ENCODE measurements around the gene GFPT2.

The GFPT2 gene

DNA sequence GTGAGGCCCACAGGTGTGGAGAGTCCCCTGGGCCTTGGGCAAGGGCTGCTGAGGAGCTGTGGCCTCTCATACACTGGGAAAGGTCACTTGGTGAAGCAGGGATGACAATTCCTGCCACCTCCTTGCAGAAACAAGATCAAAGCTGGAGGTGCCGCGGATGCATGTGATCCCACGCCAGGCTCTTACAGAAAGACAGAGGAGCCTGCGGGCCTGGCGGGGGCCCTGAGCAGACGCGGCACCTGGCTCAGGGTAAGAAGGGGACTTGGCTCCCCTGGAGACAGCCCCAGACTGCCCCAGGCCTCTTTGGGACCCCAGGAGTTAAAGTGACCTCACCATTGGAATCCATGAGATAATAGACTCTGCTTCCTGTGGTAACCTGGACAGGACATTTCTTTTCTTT, 4.8 kb downstream of the GFPT2 start:
- Histone ChIP-seq H3K27me3 (ENCODE audit: insufficient read depth, low read length, poor library complexity) (peaks cover 2% of the 10 kb centered on the region), H3K4me3 (ENCODE audit: low read depth in 1 of 2, low read length in 2 of 2) (no peak overlapping the region), H2AFZ (ENCODE audit: low read depth, low read length) (no peak overlapping the region), H3K79me2 (ENCODE audit: insufficient read depth, low read length) (no peaks in the 10 kb centered on the region), H3K36me3 (ENCODE audit: insufficient read depth, low read length) (no peaks in the 10 kb centered on the region), H3K9me3 (ENCODE audit: insufficient read depth, low read length, severe bottlenecking) (no peaks in the 10 kb centered on the region), H4K20me1 (ENCODE audit: insufficient read depth, low read length) (no peaks in the 10 kb centered on the region), H3K4me1 (ENCODE audit: insufficient read depth, low read length) (no peaks in the 10 kb centered on the region), H3K4me2 (ENCODE audit: insufficient read depth, low read length) (no peak overlapping the region), H3K27ac (ENCODE audit: low read length) (no peak overlapping the region), H3K9ac (ENCODE audit: low read depth, low read length) (no peak overlapping the region)
- ATAC-seq (ENCODE audit: insufficient read depth, low read depth) = no peak
- no peak for TF ChIP-seq EZH2 (IDR thresholded peaks at IDR 0.05; ENCODE audit: borderline replicate concordance, low read depth, low read length, severe bottlenecking)
- TF ChIP-seq, protein P1, sequence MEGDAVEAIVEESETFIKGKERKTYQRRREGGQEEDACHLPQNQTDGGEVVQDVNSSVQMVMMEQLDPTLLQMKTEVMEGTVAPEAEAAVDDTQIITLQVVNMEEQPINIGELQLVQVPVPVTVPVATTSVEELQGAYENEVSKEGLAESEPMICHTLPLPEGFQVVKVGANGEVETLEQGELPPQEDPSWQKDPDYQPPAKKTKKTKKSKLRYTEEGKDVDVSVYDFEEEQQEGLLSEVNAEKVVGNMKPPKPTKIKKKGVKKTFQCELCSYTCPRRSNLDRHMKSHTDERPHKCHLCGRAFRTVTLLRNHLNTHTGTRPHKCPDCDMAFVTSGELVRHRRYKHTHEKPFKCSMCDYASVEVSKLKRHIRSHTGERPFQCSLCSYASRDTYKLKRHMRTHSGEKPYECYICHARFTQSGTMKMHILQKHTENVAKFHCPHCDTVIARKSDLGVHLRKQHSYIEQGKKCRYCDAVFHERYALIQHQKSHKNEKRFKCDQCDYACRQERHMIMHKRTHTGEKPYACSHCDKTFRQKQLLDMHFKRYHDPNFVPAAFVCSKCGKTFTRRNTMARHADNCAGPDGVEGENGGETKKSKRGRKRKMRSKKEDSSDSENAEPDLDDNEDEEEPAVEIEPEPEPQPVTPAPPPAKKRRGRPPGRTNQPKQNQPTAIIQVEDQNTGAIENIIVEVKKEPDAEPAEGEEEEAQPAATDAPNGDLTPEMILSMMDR (IDR thresholded peaks at IDR 0.05; ENCODE audit: borderline replicate concordance, extremely low read depth, low read length, poor library complexity, severe bottlenecking) = no peak
- no peak for DNase-seq

DNA sequence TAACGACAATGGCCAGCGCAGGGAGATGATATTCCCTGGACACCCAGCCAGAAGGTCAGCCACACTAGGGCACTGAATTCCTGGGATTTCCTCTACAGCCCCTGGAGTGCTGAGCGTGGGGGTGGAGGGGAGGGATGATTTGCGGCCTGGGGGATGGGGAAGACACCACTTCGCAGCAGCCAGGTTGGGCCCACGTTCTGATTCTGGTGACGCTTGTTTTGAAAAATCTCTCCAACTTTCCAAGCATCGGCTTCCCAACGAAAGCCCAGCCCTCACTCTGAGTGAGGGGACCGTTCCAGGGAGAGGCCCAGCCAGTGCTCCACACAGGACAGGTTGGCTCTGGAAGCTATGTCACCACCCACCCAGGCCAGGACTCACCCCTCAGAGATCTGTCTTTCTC, 5.4 kb downstream of the GFPT2 start:
- Histone ChIP-seq H3K27ac (ENCODE audit: low read length) (no peak overlapping the region), H3K36me3 (ENCODE audit: insufficient read depth, low read length) (no peaks in the 10 kb centered on the region), H3K27me3 (ENCODE audit: insufficient read depth, low read length, poor library complexity) (peaks cover 6% of the 10 kb centered on the region), H3K79me2 (ENCODE audit: insufficient read depth, low read length) (no peaks in the 10 kb centered on the region), H3K9ac (ENCODE audit: low read depth, low read length) (no peak overlapping the region), H3K4me2 (ENCODE audit: insufficient read depth, low read length) (no peak overlapping the region), H3K4me3 (ENCODE audit: low read depth in 1 of 2, low read length in 2 of 2) (no peak overlapping the region), H4K20me1 (ENCODE audit: insufficient read depth, low read length) (no peaks in the 10 kb centered on the region), H2AFZ (ENCODE audit: low read depth, low read length) (no peak overlapping the region), H3K9me3 (ENCODE audit: insufficient read depth, low read length, severe bottlenecking) (no peaks in the 10 kb centered on the region), H3K4me1 (ENCODE audit: insufficient read depth, low read length) (no peaks in the 10 kb centered on the region)
- TF ChIP-seq EZH2 (IDR thresholded peaks at IDR 0.05; ENCODE audit: borderline replicate concordance, low read depth, low read length, severe bottlenecking) = no peak
- TF ChIP-seq, protein P1 (IDR thresholded peaks at IDR 0.05; ENCODE audit: borderline replicate concordance, extremely low read depth, low read length, poor library complexity, severe bottlenecking) = no peak
- DNase-seq (no peak), ATAC-seq (ENCODE audit: insufficient read depth, low read depth) (no peak)

DNA sequence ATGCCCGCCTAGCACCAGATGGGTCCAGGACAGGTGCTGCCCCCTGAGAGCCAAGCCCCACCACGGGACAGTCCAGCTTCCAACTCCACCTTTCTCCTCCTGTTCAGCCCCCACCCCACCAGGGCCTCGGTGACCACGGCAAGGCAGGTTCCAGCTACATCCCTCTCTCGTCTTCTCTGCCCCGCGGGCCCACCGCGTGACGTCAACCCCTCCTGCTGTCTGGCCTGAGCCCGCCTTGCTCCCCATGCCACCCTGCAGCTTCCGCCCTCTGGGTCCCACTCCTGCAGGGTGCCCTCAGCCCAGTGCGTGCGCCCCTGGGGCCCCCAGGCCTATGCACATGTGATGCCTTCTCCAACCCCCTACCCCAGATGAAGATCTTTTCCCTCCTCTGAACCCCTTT, 6.8 kb downstream of the GFPT2 start:
- no peaks in the 10 kb centered on the region for H3K4me1 ChIP-seq (ENCODE audit: insufficient read depth, low read length)
- no peak overlapping the region for H2AFZ ChIP-seq (ENCODE audit: low read depth, low read length)
- TF ChIP-seq EZH2 (IDR thresholded peaks at IDR 0.05; ENCODE audit: borderline replicate concordance, low read depth, low read length, severe bottlenecking) = no peak
- TF ChIP-seq, protein P1 (IDR thresholded peaks at IDR 0.05; ENCODE audit: borderline replicate concordance, extremely low read depth, low read length, poor library complexity, severe bottlenecking) = no peak
- no peaks in the 10 kb centered on the region for H3K79me2 ChIP-seq (ENCODE audit: insufficient read depth, low read length)
- DNase-seq (no peak), ATAC-seq (ENCODE audit: insufficient read depth, low read depth) (no peak)
- H3K4me2 ChIP-seq (ENCODE audit: insufficient read depth, low read length) = no peak overlapping the region
- no peak overlapping the region for H3K27ac ChIP-seq (ENCODE audit: low read length)
- no peaks in the 10 kb centered on the region for H3K9me3 ChIP-seq (ENCODE audit: insufficient read depth, low read length, severe bottlenecking)
- no peak overlapping the region for H3K9ac ChIP-seq (ENCODE audit: low read depth, low read length)
- peaks cover 6% of the 10 kb centered on the region for H3K27me3 ChIP-seq (ENCODE audit: insufficient read depth, low read length, poor library complexity)
- no peaks in the 10 kb centered on the region for H4K20me1 ChIP-seq (ENCODE audit: insufficient read depth, low read length)
- no peak overlapping the region for H3K4me3 ChIP-seq (ENCODE audit: low read depth in 1 of 2, low read length in 2 of 2)
- no peaks in the 10 kb centered on the region for H3K36me3 ChIP-seq (ENCODE audit: insufficient read depth, low read length)

DNA sequence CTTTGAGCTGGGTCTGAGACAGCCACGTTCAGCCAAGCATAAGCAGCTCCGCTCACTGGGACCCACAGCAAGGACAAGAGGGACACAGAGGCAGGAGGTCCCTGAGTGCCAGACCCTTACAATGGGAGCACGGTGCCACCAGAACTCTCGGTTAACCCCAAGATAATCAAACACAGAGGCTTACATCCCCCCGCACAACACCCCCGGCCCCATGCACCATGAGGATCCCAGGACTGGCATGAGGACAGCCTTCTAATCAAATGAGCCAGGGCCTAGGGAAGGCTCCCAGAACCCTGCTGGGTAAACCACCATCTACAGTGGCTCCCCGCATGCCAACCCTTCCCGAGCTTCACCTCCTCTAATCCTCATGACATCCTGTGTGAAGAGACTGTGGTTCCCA, 7.4 kb downstream of the GFPT2 start:
- Histone ChIP-seq H3K79me2 (ENCODE audit: insufficient read depth, low read length) (no peaks in the 10 kb centered on the region), H3K4me3 (ENCODE audit: low read depth in 1 of 2, low read length in 2 of 2) (no peak overlapping the region), H3K27ac (ENCODE audit: low read length) (no peak overlapping the region), H2AFZ (ENCODE audit: low read depth, low read length) (no peak overlapping the region), H3K27me3 (ENCODE audit: insufficient read depth, low read length, poor library complexity) (peaks cover 6% of the 10 kb centered on the region), H3K4me2 (ENCODE audit: insufficient read depth, low read length) (no peak overlapping the region), H4K20me1 (ENCODE audit: insufficient read depth, low read length) (no peaks in the 10 kb centered on the region), H3K9me3 (ENCODE audit: insufficient read depth, low read length, severe bottlenecking) (no peaks in the 10 kb centered on the region), H3K4me1 (ENCODE audit: insufficient read depth, low read length) (no peaks in the 10 kb centered on the region), H3K36me3 (ENCODE audit: insufficient read depth, low read length) (no peaks in the 10 kb centered on the region), H3K9ac (ENCODE audit: low read depth, low read length) (no peak overlapping the region)
- ATAC-seq (ENCODE audit: insufficient read depth, low read depth) (no peak), DNase-seq (no peak)
- no peak for TF ChIP-seq EZH2 (IDR thresholded peaks at IDR 0.05; ENCODE audit: borderline replicate concordance, low read depth, low read length, severe bottlenecking)
- TF ChIP-seq, protein P1 (IDR thresholded peaks at IDR 0.05; ENCODE audit: borderline replicate concordance, extremely low read depth, low read length, poor library complexity, severe bottlenecking) = no peak

Data from DND-41 (cell line).